Gastroesophageal sphincter (tissue), 3 donors: ENCODE data around the gene LMAN2.

ENCODE experiments used
- CTCF ChIP-seq, 4 experiments: fragments of 200-600 bp in 2 of 4; fragments of 450-650 bp in 2 of 4; sonication (generic) in 1 of 4; IDR thresholded peaks; one replicate each; pipeline ENCODE4 v1.5.1; 2017 to 2019; ENCODE audit warnings: antibody characterized with exemption in 4 of 4, mild to moderate bottlenecking in 2 of 4, moderate library complexity in 2 of 4
- POLR2A ChIP-seq, 2 donors: fragments of 450-650 bp; IDR thresholded peaks; one replicate each; pipeline ENCODE4 v1.6.1; 2017; ENCODE audit warnings: antibody characterized with exemption in 2 of 2, mild to moderate bottlenecking in 2 of 2, moderate library complexity in 1 of 2

GRCh38 chr5:177311392-177311722 is 40.1 kb downstream of the LMAN2 start:
- TF ChIP-seq POLR2A (IDR thresholded peaks at IDR 0.05), result no peak
- TF ChIP-seq CTCF (IDR thresholded peaks at IDR 0.05), result no peak
